Camera-type eye (tissue), 1 donor: ENCODE results near the gene WDR93. TPM values are rescaled to one million over a fixed set of nuclear protein-coding genes. Genes with fewer than 3 reads are reported as not detected.

Source experiments
- total RNA-seq: library from RNA; depleted of rRNA; stranded (reverse); fragments of >200 nt; gene quantifications from one replicate; pipeline ENCODE4 v1.2.3, GENCODE V29; 2014

WDR93 gene
- total RNA-seq: 0.66 TPM

GRCh38 chr15:89690276-89691218 lies at the start of gene WDR93, which contains the start of gene PEX11A:
Gene WDR93 (plus strand): TSS chr15:89690811. CDS start chr15:89701747, 10,936 bp downstream.
Gene PEX11A (minus strand): TSS chr15:89690754. CDS start chr15:89690632, 122 bp downstream.

GRCh38 chr15:89654847-89655805 lies 35.5 kb upstream of the WDR93 start, which contains the start of gene KIF7:
Gene KIF7 (minus strand): TSS chr15:89655467. CDS start chr15:89652930, 2,537 bp downstream.

DNA sequence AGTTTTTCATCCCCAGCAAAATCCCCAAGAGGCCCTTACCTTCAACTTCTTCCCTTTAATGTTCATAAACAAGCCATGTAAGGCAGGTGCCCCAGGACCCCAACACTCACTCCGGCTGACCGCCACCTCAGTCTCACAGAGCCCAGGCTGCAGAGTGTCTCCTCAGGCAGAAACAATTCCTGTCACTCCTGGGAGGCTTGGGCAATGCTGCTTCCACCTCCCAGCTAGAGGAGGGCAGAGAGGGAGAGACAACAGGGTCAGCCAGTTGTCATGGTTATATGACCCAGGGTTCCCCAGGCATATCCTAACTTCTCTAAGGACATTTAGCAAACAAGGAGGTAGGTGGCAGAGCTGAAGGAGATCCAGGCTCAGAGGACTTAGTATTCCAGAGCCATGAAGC lies 11.4 kb upstream of the WDR93 start, which contains the start of gene PLIN1:
Gene PLIN1, minus strand, starts transcription at position 156 of the 400 bp plus-strand sequence. CDS start 1,878 bp downstream, outside the sequence.

DNA sequence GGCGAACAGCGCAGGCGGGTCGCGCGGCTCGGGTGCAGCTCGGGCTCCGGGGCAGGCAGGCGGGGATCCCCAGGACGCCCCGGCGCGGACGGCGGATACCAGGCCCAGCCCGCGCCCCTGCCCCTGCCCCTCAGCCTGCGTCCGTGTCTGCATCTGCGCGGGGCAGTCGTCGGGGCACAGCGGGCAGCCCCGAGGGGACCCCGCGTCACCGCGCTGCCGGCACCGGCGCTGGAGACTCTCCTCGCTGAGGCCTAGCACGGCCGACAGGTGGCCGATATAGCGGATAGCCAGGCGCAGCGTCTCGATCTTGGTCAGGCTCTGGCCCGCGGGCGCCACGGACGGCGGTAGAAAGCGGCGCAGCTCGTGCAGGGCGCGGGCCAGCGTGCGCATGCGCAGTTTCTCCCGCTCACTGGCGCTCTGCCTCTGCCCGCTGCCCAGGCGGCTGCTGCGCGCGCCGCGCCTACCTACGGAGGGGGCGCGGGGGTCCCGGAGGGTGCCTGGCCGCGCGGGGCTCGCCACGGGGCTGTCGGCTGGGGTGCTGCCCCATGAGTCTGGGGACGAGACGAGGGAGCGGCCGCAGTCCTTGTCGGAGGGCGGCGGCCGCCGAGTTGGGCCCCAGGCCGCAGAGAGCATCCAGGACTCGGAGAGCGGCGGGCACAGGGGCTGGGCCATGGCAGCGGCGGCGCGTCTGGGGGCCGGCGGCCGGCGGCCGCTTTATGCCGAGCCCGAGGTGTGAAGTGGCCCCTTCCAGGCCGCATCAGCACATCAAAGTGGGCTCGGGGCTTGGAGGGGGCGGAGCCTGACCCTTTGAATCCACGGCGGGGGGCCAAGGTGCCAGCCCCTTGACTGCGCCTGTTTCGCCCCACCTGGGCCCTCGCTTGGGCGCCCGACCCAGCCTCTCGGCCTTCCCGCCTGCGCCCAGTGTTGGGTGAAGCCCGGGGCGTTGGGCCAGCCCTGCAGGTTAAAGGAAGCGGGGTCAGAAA lies 60.2 kb downstream of the WDR93 start, which contains the start of gene MESP1:
Gene MESP1, minus strand, starts transcription at position 690 of the 983 bp plus-strand sequence. Its CDS starts 18 bp downstream, at position 672.

DNA sequence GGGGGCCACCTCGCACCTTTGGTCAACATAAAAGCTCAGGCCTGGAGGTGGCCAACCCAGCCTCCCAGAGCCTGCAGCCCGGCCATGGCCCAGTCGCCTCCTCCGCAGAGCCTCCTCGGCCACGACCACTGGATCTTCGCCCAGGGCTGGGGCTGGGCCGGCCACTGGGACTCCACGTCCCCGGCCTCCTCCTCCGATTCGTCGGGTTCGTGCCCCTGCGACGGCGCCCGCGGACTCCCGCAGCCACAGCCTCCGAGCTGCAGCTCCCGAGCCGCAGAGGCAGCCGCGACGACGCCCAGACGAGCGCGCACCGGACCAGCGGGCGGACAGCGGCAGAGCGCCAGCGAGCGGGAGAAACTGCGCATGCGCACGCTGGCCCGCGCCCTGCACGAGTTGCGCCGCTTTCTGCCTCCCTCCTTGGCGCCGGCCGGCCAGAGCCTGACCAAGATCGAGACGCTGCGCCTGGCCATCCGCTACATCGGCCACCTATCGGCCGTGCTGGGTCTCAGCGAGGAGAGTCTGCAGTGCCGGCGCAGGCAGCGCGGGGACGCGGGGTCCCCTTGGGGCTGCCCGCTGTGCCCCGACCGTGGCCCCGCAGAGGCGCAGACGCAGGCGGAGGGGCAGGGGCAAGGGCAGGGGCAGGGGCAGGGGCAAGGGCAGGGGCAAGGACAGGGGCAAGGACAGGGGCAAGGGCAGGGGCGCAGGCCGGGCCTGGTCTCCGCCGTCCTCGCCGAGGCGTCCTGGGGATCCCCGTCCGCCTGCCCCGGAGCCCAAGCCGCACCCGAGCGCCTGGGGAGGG lies 85.9 kb downstream of the WDR93 start, which contains the start of gene MESP2:
Gene MESP2, plus strand, starts transcription at position 59 of the 799 bp plus-strand sequence. Its CDS starts 26 bp downstream, at position 85.

Other genes with a start within 250 kb of the WDR93 start
- 1.0 TPM for gene RHCG, start 194.2 kb upstream of the WDR93 start, total RNA-seq
- gene TICRR, start 115.3 kb upstream of the WDR93 start, total RNA-seq: 2.4 TPM
- gene KIF7, start 35.3 kb upstream of the WDR93 start, total RNA-seq: 15.8 TPM
- gene PLIN1, start 11.4 kb upstream of the WDR93 start, total RNA-seq: 1.5 TPM
- 14.7 TPM for gene PEX11A, start 57 bp upstream of the WDR93 start, total RNA-seq
- gene MESP1, start 60.4 kb downstream of the WDR93 start, total RNA-seq: 1.2 TPM
- 2.8 TPM for gene MESP2, start 85.5 kb downstream of the WDR93 start, total RNA-seq
- gene ANPEP, start 124.0 kb downstream of the WDR93 start, total RNA-seq: 11.9 TPM
- gene AP3S2, start 203.2 kb downstream of the WDR93 start, total RNA-seq: 82.4 TPM
- 28.5 TPM for gene ARPIN, start 222.1 kb downstream of the WDR93 start, total RNA-seq